ENCODE results near the gene DOCK4. TPM values are rescaled to one million over a fixed set of nuclear protein-coding genes. Genes with fewer than 3 reads are reported as not detected.

The DOCK4 gene
- total RNA-seq, 1 donor from 2014 or later, result 6.5 TPM

- no peak for ATAC-seq
Measured at GRCh38 chr7:112160130-112160770, 45.9 kb downstream of the DOCK4 start.

- ATAC-seq, result no peak
Measured at GRCh38 chr7:112159351-112159750, 46.8 kb downstream of the DOCK4 start.

GRCh38 chr7:112157072-112157471 is 49.1 kb downstream of the DOCK4 start:
- ATAC-seq, result no peak

GRCh38 chr7:112156412-112156811 is 49.8 kb downstream of the DOCK4 start:
- no peak for ATAC-seq

GRCh38 chr7:112154690-112155089 is 51.5 kb downstream of the DOCK4 start:
- no peak for ATAC-seq

GRCh38 chr7:112152186-112152585 is 54.0 kb downstream of the DOCK4 start:
- ATAC-seq, result no peak

GRCh38 chr7:112150823-112151641 is 55.2 kb downstream of the DOCK4 start:
- ATAC-seq, result no peak

GRCh38 chr7:112149734-112150133 is 56.5 kb downstream of the DOCK4 start:
- ATAC-seq, result no peak

- no peak for ATAC-seq
Measured at GRCh38 chr7:112147793-112148361, 58.3 kb downstream of the DOCK4 start.

GRCh38 chr7:112145206-112145605 is 61.0 kb downstream of the DOCK4 start:
- ATAC-seq, result no peak

- ATAC-seq, result no peak
Measured at GRCh38 chr7:112144284-112145059, 61.7 kb downstream of the DOCK4 start.

- ATAC-seq, result no peak
Measured at GRCh38 chr7:112143582-112143981, 62.6 kb downstream of the DOCK4 start.

- no peak for ATAC-seq
Measured at GRCh38 chr7:112143136-112143535, 63.1 kb downstream of the DOCK4 start.

GRCh38 chr7:112140600-112140999 is 65.6 kb downstream of the DOCK4 start:
- ATAC-seq, result no peak

GRCh38 chr7:112138938-112139337 is 67.3 kb downstream of the DOCK4 start:
- no peak for ATAC-seq

- ATAC-seq, result no peak
Measured at GRCh38 chr7:112138325-112138852, 67.8 kb downstream of the DOCK4 start.

GRCh38 chr7:112137141-112138101 is 68.8 kb downstream of the DOCK4 start:
- no peak for ATAC-seq

GRCh38 chr7:112136271-112137008 is 69.8 kb downstream of the DOCK4 start:
- ATAC-seq, result no peak

GRCh38 chr7:112135815-112136214 is 70.4 kb downstream of the DOCK4 start:
- ATAC-seq, result no peak

- ATAC-seq, result no peak
Measured at GRCh38 chr7:112134039-112134438, 72.2 kb downstream of the DOCK4 start.

- no peak for ATAC-seq
Measured at GRCh38 chr7:112133328-112133727, 72.9 kb downstream of the DOCK4 start.
